ENCODE results near the gene JAG2. TPM values are rescaled to one million over a fixed set of nuclear protein-coding genes. Genes with fewer than 3 reads are reported as not detected.

JAG2 gene
- total RNA-seq, 1 donor from 2014 or later: 26.1 TPM

DNA sequence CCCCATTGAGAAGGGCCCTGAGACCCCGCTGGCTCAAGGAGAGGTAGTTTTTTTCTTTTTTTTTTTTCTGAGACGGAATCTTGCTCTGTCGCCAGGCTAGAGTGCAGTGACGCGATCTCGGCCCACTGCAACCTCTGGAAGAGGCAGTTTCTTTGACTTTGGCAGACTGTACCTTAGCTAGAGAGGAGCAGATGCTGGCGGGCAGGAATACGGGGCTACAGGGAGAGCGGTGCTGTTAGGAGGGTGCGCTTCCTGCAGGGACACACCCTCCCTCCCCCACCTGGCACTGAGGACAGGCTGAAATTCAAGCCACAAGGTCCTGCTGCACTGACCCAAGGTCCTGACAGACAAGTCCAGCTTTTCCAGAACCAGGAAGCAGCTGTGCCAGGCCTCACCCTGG is 44.8 kb upstream of the JAG2 start:
- Histone ChIP-seq H3K9me3 (replicated peaks) (no peaks in the 10 kb centered on the region), H3K4me1 (peaks cover 5% of the 10 kb centered on the region), H3K27me3 (ENCODE audit: low read depth) (no peaks in the 10 kb centered on the region), H3K36me3 (peaks cover 62% of the 10 kb centered on the region), H3K4me3 (no peak overlapping the region), H3K27ac (replicated peaks) (no peak overlapping the region)
- TF ChIP-seq, protein P1, sequence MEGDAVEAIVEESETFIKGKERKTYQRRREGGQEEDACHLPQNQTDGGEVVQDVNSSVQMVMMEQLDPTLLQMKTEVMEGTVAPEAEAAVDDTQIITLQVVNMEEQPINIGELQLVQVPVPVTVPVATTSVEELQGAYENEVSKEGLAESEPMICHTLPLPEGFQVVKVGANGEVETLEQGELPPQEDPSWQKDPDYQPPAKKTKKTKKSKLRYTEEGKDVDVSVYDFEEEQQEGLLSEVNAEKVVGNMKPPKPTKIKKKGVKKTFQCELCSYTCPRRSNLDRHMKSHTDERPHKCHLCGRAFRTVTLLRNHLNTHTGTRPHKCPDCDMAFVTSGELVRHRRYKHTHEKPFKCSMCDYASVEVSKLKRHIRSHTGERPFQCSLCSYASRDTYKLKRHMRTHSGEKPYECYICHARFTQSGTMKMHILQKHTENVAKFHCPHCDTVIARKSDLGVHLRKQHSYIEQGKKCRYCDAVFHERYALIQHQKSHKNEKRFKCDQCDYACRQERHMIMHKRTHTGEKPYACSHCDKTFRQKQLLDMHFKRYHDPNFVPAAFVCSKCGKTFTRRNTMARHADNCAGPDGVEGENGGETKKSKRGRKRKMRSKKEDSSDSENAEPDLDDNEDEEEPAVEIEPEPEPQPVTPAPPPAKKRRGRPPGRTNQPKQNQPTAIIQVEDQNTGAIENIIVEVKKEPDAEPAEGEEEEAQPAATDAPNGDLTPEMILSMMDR (IDR thresholded peaks at IDR 0.05; ENCODE audit: borderline replicate concordance): no peak
- DNase-seq: no peak
- intact Hi-C loops (cut with micrococcal nuclease): no loop called here

- H3K9me3 ChIP-seq (replicated peaks): no peaks in the 10 kb centered on the region
- intact Hi-C loops (cut with micrococcal nuclease): no loop called here
- H3K27me3 ChIP-seq (ENCODE audit: low read depth): no peaks in the 10 kb centered on the region
- H3K36me3 ChIP-seq: peaks cover 56% of the 10 kb centered on the region
- H3K4me3 ChIP-seq: no peak overlapping the region
- TF ChIP-seq, protein P1 (IDR thresholded peaks at IDR 0.05; ENCODE audit: borderline replicate concordance): no peak
- H3K27ac ChIP-seq (replicated peaks): no peak overlapping the region
- peaks cover 8% of the 10 kb centered on the region for H3K4me1 ChIP-seq
- DNase-seq: no peak
These were observed 44.1 kb upstream of the JAG2 start for GRCh38 chr14:105212541-105213300.

- no peaks in the 10 kb centered on the region for H3K27me3 ChIP-seq (ENCODE audit: low read depth)
- H3K4me3 ChIP-seq: no peak overlapping the region
- intact Hi-C loops (cut with micrococcal nuclease): no loop called here
- peaks cover 18% of the 10 kb centered on the region for H3K4me1 ChIP-seq
- H3K9me3 ChIP-seq (replicated peaks): no peaks in the 10 kb centered on the region
- DNase-seq: no peak
- TF ChIP-seq, protein P1 (IDR thresholded peaks at IDR 0.05; ENCODE audit: borderline replicate concordance): no peak
- no peak overlapping the region for H3K27ac ChIP-seq (replicated peaks)
- H3K36me3 ChIP-seq: peaks cover 46% of the 10 kb centered on the region
These were observed 43.1 kb upstream of the JAG2 start for GRCh38 chr14:105211758-105212089.

DNA sequence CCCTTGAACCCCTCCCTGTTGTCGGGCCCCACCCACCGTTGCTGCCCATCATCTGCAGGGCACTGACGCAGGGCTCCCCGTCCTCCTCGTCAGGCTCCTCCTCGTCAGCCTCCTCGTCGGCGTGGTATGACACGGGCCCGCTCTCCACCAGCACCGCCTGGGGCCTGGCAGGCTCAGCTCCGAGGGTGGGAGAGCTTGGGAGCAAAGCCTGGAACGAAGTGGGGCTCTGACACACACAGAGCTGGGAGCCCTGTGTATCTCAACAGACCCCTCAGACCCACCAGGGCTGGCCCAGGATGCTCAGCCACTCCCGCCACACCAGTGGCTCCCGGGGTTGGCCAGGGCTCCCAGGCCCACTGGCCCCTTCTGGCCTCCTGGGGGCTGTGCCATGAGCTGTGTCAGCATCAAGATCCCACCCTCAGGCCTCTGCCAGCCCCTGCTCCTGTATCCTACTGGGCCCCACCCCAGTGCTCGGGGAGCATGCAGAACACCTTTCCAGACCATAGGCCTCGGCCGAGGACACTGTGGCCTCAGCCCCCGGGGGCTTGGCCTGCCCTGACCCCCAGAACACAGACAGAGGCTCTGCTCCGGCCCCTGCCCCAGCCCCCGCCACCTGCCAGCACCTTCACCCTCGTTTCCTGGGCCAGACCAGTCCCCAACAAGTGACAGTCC is 42.6 kb upstream of the JAG2 start:
- Histone ChIP-seq H3K27me3 (ENCODE audit: low read depth) (no peaks in the 10 kb centered on the region), H3K4me1 (peaks cover 17% of the 10 kb centered on the region), H3K27ac (replicated peaks) (no peak overlapping the region), H3K36me3 (peaks cover 41% of the 10 kb centered on the region), H3K9me3 (replicated peaks) (no peaks in the 10 kb centered on the region), H3K4me3 (no peak overlapping the region)
- no peak for DNase-seq
- TF ChIP-seq, protein P1 (IDR thresholded peaks at IDR 0.05; ENCODE audit: borderline replicate concordance): no peak
- intact Hi-C loops (cut with micrococcal nuclease): no loop called here

- Histone ChIP-seq H3K27me3 (ENCODE audit: low read depth) (no peaks in the 10 kb centered on the region), H3K4me1 (peaks cover 22% of the 10 kb centered on the region), H3K4me3 (no peak overlapping the region), H3K27ac (replicated peaks) (no peak overlapping the region), H3K9me3 (replicated peaks) (no peaks in the 10 kb centered on the region), H3K36me3 (peaks cover 41% of the 10 kb centered on the region)
- intact Hi-C loops (cut with micrococcal nuclease): no loop called here
- TF ChIP-seq, protein P1 (IDR thresholded peaks at IDR 0.05; ENCODE audit: borderline replicate concordance): no peak
- no peak for DNase-seq
These were observed 41.9 kb upstream of the JAG2 start for GRCh38 chr14:105210266-105211025.

All from left ventricle myocardium inferior (tissue), 1 donor.